Small intestine (tissue), 16 donors: Measurements from ENCODE around the gene TNFAIP6. TPM values are rescaled to one million over a fixed set of nuclear protein-coding genes. Genes with fewer than 3 reads are reported as not detected.
"Not testable (repeated sequence)": the region's sequence is repeated elsewhere in the genome, so short reads cannot be mapped to it uniquely, and the experiment has no call there.

Source experiments
- DNase-seq, 2 donors: peaks; one replicate each; pipeline versions ENCODE4 v3.0.0 to v3.0.0-alpha.2; 2013
- FAIRE-seq: peaks from 2 replicates; lab custom pipeline; 2012; peaks lifted over from hg19 to GRCh38; lab: Jason Lieb, UNC
- H3K27ac ChIP-seq, 3 donors: one replicate each; pipeline ENCODE4 v1.5.1; 2013; ENCODE audit warnings: low read length in 2 of 3, mild to moderate bottlenecking in 2 of 3, control low read depth in 1 of 3, inconsistent platforms in 1 of 3, low read depth in 1 of 3, moderate library complexity in 1 of 3
- H3K27me3 ChIP-seq, 3 donors: one replicate each; pipeline ENCODE4 v1.6.1; 2013; ENCODE audit warnings: low read length in 3 of 3, inconsistent platforms in 1 of 3; ENCODE audit not compliant: control insufficient read depth in 3 of 3, insufficient read depth in 3 of 3
- H3K36me3 ChIP-seq, 3 donors: one replicate each; pipeline ENCODE4 v1.6.1; 2013; ENCODE audit warnings: low read length in 3 of 3, inconsistent platforms in 1 of 3, low read depth in 1 of 3, mild to moderate bottlenecking in 1 of 3, moderate library complexity in 1 of 3; ENCODE audit not compliant: control insufficient read depth in 3 of 3, insufficient read depth in 2 of 3
- H3K4me1 ChIP-seq, 3 donors: one replicate each; pipeline ENCODE4 v1.6.1; 2013; ENCODE audit warnings: low read length in 2 of 3, inconsistent platforms in 1 of 3, low read depth in 1 of 3, mild to moderate bottlenecking in 1 of 3, moderate library complexity in 1 of 3; ENCODE audit not compliant: control insufficient read depth in 3 of 3, insufficient read depth in 2 of 3
- H3K4me3 ChIP-seq, 3 donors: one replicate each; pipeline ENCODE4 v1.5.1; 2013; ENCODE audit warnings: low read length in 3 of 3, control low read depth in 1 of 3, inconsistent platforms in 1 of 3, low read depth in 1 of 3, mild to moderate bottlenecking in 1 of 3, moderate library complexity in 1 of 3
- H3K9me3 ChIP-seq, 2 donors: one replicate each; pipeline ENCODE4 v1.6.1; 2013; ENCODE audit warnings: low read depth in 1 of 2, low read length in 1 of 2; ENCODE audit not compliant: control insufficient read depth in 2 of 2, insufficient read depth in 1 of 2
- WGBS, 3 donors: extraction: QIAGEN DNeasy Blood & Tissue Kit; methylation state at CpG; one replicate each; pipeline ENCODE4 v1.1.7; 2013; 5-methylcytosine and 5-hydroxymethylcytosine counted together
- long read RNA-seq, 10 donors: transcript quantifications; one replicate each; lab custom pipeline, GENCODE V29; 2026
- polyA plus RNA-seq, 4 donors: library from polyadenylated mRNA; stranded (reverse) in 3 of 4; unstranded in 1 of 4; fragments of 200-250 nt in 3 of 4; fragments of 120-200 nt in 1 of 4; gene quantifications; one replicate each; pipeline versions ENCODE4 v1.2.1 to v1.2.3, GENCODE V29; 2013
- donor health status: healthy with polysubstance abuse.
- donor health status: control.
- donor health status: control.
- donor health status: Bipolar disorder and iron deficiency.
- donor health status: healthy.

Gene TNFAIP6, protein sequence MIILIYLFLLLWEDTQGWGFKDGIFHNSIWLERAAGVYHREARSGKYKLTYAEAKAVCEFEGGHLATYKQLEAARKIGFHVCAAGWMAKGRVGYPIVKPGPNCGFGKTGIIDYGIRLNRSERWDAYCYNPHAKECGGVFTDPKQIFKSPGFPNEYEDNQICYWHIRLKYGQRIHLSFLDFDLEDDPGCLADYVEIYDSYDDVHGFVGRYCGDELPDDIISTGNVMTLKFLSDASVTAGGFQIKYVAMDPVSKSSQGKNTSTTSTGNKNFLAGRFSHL
- polyA plus RNA-seq = 1 to 10 TPM in 1 of 4 donors, under 1 TPM in 2, not detected in 1; 0.67 to 1.2 (median 0.90) TPM
- long read RNA-seq, donor 1 = 0 reads
- long read RNA-seq, donor 2 = 0 reads
- long read RNA-seq, donor 3 = 0 reads
- long read RNA-seq, donor 4 = 0 reads
- long read RNA-seq, donor 5 = 0 reads
- long read RNA-seq, donor 6, partial matches to known transcripts = 0 of 1 reads
- long read RNA-seq, donor 6, other reads (novel, unspliced or antisense) = 0 of 1 reads
- long read RNA-seq, donor 7 = 0 reads
- long read RNA-seq, donor 8, partial matches to known transcripts = 0 of 2 reads
- long read RNA-seq, donor 8, other reads (novel, unspliced or antisense) = 0 of 2 reads
- long read RNA-seq, donor 9 = 0 reads
- long read RNA-seq, donor 10, partial matches to known transcripts = 0 of 3 reads
- long read RNA-seq, donor 10, other reads (novel, unspliced or antisense) = 0 of 3 reads

DNA sequence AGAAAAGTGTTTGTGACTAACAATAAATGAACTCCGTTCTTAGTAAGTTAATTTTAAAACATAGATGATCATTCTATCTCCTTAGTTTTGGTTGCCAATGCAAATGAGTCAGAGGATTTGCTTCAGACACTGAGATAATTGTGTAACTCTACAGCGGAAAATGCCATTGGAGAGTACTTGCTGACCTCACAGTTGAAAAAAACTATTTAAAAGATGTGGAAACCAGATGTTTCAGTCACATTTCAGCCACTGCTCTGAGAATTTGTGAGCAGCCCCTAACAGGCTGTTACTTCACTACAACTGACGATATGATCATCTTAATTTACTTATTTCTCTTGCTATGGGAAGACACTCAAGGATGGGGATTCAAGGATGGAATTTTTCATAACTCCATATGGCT is at the start of gene TNFAIP6:
TSS of gene TNFAIP6 (plus strand) at position 234 of the 400 bp plus-strand sequence. CDS start at position 309, 75 bp downstream.
- 50 to 65% (median 64%) methylated on average over 3 of the region's 3 CpGs for WGBS, 3 donors
- H3K9me3 ChIP-seq = no peaks in the 10 kb centered on the region
- FAIRE-seq (no peak), DNase-seq (peak in 1 of 2 donors; percentile 26)
- no peak within 1 kb of the TSS for H3K27ac ChIP-seq
- H3K27me3 ChIP-seq = no peaks in the 10 kb centered on the region
- no peaks in the 10 kb centered on the region for H3K36me3 ChIP-seq
- H3K4me1 ChIP-seq = no peaks in the 10 kb centered on the region
- H3K4me3 ChIP-seq = no peak within 1 kb of the TSS

- 90 to 92% (median 91%) methylated on average over 6 of the region's 6 CpGs for WGBS, 3 donors
- DNase-seq, FAIRE-seq: not testable (repeated sequence)
These were observed 47.1 kb upstream of the TNFAIP6 start for GRCh38 chr2:151310313-151310712.

GRCh38 chr2:151312440-151312839 is 45.0 kb upstream of the TNFAIP6 start:
- not testable (repeated sequence) for H3K27ac ChIP-seq, H3K9me3 ChIP-seq, H3K4me3 ChIP-seq, H3K27me3 ChIP-seq, DNase-seq, H3K36me3 ChIP-seq, FAIRE-seq, H3K4me1 ChIP-seq
- 70 to 83% (median 75%) methylated on average over 6 of the region's 6 CpGs for WGBS, 3 donors

More at GRCh38 chr2:151310313-151310712, 47.1 kb upstream of the TNFAIP6 start:
- H3K27ac ChIP-seq, H3K9me3 ChIP-seq, H3K27me3 ChIP-seq, H3K4me3 ChIP-seq, H3K4me1 ChIP-seq, H3K36me3 ChIP-seq: not testable (repeated sequence)

DNA sequence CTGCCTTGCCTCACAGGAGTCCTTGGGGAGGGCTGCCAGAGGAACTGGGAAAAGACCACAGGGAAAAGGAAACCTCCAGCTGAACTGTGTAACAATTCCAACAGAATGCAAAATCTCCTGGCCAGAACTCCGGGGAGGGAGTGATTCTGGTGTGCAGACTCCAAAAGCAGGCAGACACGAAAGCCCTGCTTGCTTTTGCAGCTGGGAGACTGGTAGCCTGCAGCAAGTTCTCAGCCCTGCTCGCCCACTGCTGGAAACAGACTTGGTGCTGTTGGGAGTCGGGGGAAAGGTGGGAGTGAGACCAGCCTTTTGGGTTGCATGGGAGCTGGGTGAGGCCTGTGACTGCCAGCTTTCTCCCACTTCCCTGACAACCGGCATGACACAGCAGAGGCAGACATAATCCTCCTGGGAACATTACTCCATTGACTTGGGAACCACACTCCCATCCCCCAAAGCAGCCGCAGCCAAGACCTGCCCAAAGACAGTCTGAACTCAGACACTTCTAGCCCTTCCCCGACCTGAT is 42.0 kb upstream of the TNFAIP6 start:
- no peaks in the 10 kb centered on the region for H3K9me3 ChIP-seq
- DNase-seq (no peak), FAIRE-seq (no peak)
- WGBS, 3 donors = 64 to 65% (median 64%) methylated on average over 7 of the region's 7 CpGs
- H3K27ac ChIP-seq = no peak overlapping the region
- no peaks in the 10 kb centered on the region for H3K27me3 ChIP-seq
- H3K4me1 ChIP-seq = no peaks in the 10 kb centered on the region
- no peaks in the 10 kb centered on the region for H3K36me3 ChIP-seq
- H3K4me3 ChIP-seq = no peak overlapping the region

DNA sequence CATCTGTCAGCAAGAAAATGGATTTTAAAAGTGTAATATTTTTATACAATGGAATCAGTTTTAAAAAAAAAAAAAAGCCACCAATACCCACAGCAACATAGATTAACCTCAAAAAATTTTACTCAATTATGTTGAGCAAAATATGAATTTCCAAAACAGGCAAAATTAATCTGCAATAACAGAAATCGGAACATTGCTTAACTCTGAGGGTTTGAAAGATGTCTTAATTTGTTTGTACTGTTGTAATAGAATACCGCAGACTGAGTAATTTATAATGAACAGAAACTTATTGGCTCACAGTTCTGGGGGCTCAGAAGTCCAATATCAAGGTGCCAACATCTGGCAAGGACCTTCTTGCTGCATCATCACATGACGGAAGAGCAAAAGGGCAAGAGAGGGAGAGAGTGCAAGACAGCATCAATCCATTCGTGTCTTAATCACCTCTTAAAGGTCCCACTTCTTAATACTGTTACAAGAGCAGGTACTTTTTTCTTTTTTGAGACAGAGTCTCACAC is 31.8 kb upstream of the TNFAIP6 start:
- Histone ChIP-seq H3K4me3 (no peak overlapping the region), H3K27ac (no peak overlapping the region), H3K4me1 (no peaks in the 10 kb centered on the region), H3K27me3 (no peaks in the 10 kb centered on the region), H3K9me3 (no peaks in the 10 kb centered on the region), H3K36me3 (no peaks in the 10 kb centered on the region)
- DNase-seq (no peak), FAIRE-seq (no peak)
- WGBS, 3 donors = 68 to 82% (median 72%) methylated on average over 4 of the region's 4 CpGs

DNA sequence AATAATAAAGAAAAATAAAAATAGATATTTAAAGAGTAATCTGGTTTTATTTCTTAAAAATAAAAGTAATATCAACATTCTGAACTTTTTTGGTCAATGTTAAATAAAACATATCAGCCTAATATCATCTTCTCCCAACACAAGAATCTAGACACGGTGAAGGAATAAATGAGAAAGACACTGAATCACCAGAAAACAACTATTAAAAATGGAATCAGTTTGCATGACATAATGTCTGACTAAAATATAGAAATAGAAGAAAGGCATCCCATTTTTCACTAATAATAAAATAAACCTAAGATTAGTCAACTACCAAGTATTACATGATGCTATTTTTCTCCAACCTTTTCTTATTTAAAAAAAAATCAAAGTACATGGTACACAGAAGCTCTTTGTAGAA is 30.8 kb upstream of the TNFAIP6 start:
- Histone ChIP-seq H3K4me1 (no peaks in the 10 kb centered on the region), H3K4me3 (no peak overlapping the region), H3K27me3 (no peaks in the 10 kb centered on the region), H3K36me3 (no peaks in the 10 kb centered on the region), H3K9me3 (no peaks in the 10 kb centered on the region), H3K27ac (no peak overlapping the region)
- peak; percentile 71 for FAIRE-seq
- no peak for DNase-seq
- WGBS, 3 donors = 81 to 91% (median 88%) methylated on average over 1 of the region's 1 CpG

DNA sequence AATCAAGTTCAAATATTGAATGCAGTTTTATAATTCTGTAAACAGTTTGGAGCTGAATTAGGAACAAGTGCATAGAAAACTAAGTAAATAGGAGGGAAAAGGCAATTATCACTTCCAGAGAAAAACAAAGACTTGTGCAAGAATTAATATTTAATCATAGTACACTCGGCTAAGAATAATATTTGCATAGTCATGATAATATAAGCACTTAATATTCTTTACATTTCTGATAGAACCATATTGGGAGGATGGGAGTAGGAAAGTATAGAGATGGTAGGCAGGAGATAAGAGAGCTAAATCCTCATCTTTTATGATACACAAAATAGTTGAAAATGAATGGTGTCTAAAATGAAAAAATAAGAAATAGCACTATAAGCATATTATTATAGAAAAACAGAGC is 27.4 kb upstream of the TNFAIP6 start:
- H3K36me3 ChIP-seq = no peaks in the 10 kb centered on the region
- H3K9me3 ChIP-seq = no peaks in the 10 kb centered on the region
- H3K27ac ChIP-seq = no peak overlapping the region
- DNase-seq (no peak), FAIRE-seq (no peak)
- H3K4me3 ChIP-seq = no peak overlapping the region
- H3K27me3 ChIP-seq = no peaks in the 10 kb centered on the region
- no peaks in the 10 kb centered on the region for H3K4me1 ChIP-seq
- 25 to 54% (median 39%) methylated on average over 1 of the region's 1 CpG for WGBS, 3 donors

GRCh38 chr2:151333083-151333482 is 24.3 kb upstream of the TNFAIP6 start:
- FAIRE-seq (no peak), DNase-seq (no peak)
- Histone ChIP-seq H3K27ac (no peak overlapping the region), H3K4me1 (no peaks in the 10 kb centered on the region), H3K36me3 (no peaks in the 10 kb centered on the region), H3K4me3 (no peak overlapping the region), H3K9me3 (no peaks in the 10 kb centered on the region), H3K27me3 (no peaks in the 10 kb centered on the region)
- 71 to 84% (median 74%) methylated on average over 3 of the region's 3 CpGs for WGBS, 3 donors
